Measurements from ENCODE around the gene ALDH1A1.

DNA sequence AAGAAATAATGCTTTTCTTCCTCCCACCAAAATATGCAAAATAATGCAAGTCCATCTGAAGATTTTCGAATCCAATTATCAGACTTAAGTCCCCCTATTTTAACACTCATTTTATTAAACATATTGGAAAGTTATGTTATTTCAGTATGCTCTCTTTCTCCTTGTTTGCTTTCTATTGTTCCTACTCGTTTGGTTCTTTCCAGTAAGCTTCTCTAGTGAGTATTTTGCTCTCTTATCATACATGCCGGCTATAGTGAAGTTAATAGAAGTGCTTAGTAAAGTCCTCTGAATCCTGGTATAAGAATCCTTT, 517 bp downstream of the ALDH1A1 start:
- TF ChIP-seq FOXM1 (IDR thresholded peaks at IDR 0.05; ENCODE audit: borderline replicate concordance) (no peak), SUZ12 (IDR thresholded peaks at IDR 0.05) (no peak)
